WTC11 (cell line): ENCODE results near the gene EHBP1L1.

ENCODE experiments used
- GABPB1 ChIP-seq: sonication (generic); formaldehyde crosslinking; IDR thresholded peaks from 2 replicates; pipeline ENCODE4 v1.8.1; 2023; ENCODE audit warnings: mild to moderate bottlenecking, missing genetic modification reagents
- JUN ChIP-seq: sonication (generic); formaldehyde crosslinking; IDR thresholded peaks from 2 replicates; pipeline ENCODE4 v1.8.0; 2023; ENCODE audit warnings: mild to moderate bottlenecking, missing genetic modification reagents
- NFATC4 ChIP-seq: fragments of 250-450 bp; sonication (Bioruptor Pico); IDR thresholded peaks from 2 replicates; pipeline ENCODE4 v1.9.0; 2021; ENCODE audit warnings: mild to moderate bottlenecking
- NR2C2 ChIP-seq: sonication (generic); formaldehyde crosslinking; IDR thresholded peaks from 2 replicates; pipeline ENCODE4 v1.8.0; 2022; ENCODE audit warnings: mild to moderate bottlenecking, missing genetic modification reagents
- NR3C1 ChIP-seq: sonication (generic); formaldehyde crosslinking; conservative IDR thresholded peaks from 2 replicates; pipeline ENCODE4 v1.8.1; 2023; ENCODE audit warnings: low read depth, mild to moderate bottlenecking, missing genetic modification reagents
- RELA ChIP-seq: sonication (generic); formaldehyde crosslinking; IDR thresholded peaks from 2 replicates; pipeline ENCODE4 v1.8.1; 2022; ENCODE audit warnings: missing genetic modification reagents, mild to moderate bottlenecking, borderline replicate concordance
- ZNF232 ChIP-seq: sonication (generic); formaldehyde crosslinking; IDR thresholded peaks from 2 replicates; pipeline ENCODE4 v1.8.0; 2022; ENCODE audit warnings: mild to moderate bottlenecking, missing genetic modification reagents
- ZNF423 ChIP-seq: fragments of 250-450 bp; sonication (Bioruptor Pico); IDR thresholded peaks from 2 replicates; pipeline ENCODE4 v2.1.2; 2022; ENCODE audit warnings: mild to moderate bottlenecking, moderate library complexity
- TF ChIP-seq, protein P1 (sequence below): fragments of 200-600 bp; IDR thresholded peaks from 2 replicates; pipeline ENCODE4 v1.8.0; 2022; ENCODE audit warnings: antibody characterized with exemption
- TF ChIP-seq, protein P2 (sequence below): sonication (generic); formaldehyde crosslinking; IDR thresholded peaks from 2 replicates; pipeline ENCODE4 v1.8.0; 2022; ENCODE audit warnings: mild to moderate bottlenecking, missing genetic modification reagents
- TF ChIP-seq, protein P3 (sequence below): sonication (generic); formaldehyde crosslinking; IDR thresholded peaks from 2 replicates; pipeline ENCODE4 v1.8.1; 2023; ENCODE audit warnings: mild to moderate bottlenecking, missing genetic modification reagents
- TF ChIP-seq, protein P4 (sequence below): sonication (generic); formaldehyde crosslinking; IDR thresholded peaks from 2 replicates; pipeline ENCODE4 v1.8.1; 2023; ENCODE audit warnings: mild to moderate bottlenecking, missing genetic modification reagents, moderate library complexity
- TF ChIP-seq, protein P5 (sequence below): fragments of 250-450 bp; sonication (Bioruptor Pico); conservative IDR thresholded peaks from 2 replicates; pipeline ENCODE4 v1.9.0; 2021; ENCODE audit warnings: mild to moderate bottlenecking

DNA sequence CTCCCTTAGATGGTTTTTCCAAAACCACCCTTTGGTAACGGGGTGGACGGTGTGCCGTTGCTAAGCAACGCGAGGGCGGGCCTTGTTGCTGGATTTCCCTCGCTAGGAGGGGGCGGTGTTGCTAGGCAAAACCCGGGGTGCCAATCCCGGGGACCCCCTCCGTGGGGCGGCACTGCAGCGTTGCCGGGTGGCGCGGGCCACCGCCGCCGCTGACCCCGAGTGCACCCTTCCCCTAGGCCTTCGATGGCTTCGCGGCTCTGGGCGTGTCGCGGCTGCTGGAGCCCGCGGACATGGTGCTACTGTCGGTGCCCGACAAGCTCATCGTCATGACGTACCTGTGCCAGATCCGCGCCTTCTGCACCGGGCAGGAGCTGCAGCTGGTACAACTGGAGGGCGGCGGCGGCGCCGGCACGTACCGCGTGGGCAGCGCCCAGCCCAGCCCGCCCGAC lies 8.9 kb downstream of the EHBP1L1 start:
- TF ChIP-seq JUN (no peak), RELA (CRISPR knock-in tag) (no peak), NR3C1 (CRISPR knock-in tag) (no peak), GABPB1 (CRISPR knock-in tag) (no peak), NFATC4 (CRISPR knock-in tag) (no peak), NR2C2 (CRISPR knock-in tag) (no peak), ZNF232 (no peak), ZNF423 (CRISPR knock-in tag) (no peak)
- TF ChIP-seq, protein P1, sequence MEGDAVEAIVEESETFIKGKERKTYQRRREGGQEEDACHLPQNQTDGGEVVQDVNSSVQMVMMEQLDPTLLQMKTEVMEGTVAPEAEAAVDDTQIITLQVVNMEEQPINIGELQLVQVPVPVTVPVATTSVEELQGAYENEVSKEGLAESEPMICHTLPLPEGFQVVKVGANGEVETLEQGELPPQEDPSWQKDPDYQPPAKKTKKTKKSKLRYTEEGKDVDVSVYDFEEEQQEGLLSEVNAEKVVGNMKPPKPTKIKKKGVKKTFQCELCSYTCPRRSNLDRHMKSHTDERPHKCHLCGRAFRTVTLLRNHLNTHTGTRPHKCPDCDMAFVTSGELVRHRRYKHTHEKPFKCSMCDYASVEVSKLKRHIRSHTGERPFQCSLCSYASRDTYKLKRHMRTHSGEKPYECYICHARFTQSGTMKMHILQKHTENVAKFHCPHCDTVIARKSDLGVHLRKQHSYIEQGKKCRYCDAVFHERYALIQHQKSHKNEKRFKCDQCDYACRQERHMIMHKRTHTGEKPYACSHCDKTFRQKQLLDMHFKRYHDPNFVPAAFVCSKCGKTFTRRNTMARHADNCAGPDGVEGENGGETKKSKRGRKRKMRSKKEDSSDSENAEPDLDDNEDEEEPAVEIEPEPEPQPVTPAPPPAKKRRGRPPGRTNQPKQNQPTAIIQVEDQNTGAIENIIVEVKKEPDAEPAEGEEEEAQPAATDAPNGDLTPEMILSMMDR = no peak
- TF ChIP-seq, protein P2, sequence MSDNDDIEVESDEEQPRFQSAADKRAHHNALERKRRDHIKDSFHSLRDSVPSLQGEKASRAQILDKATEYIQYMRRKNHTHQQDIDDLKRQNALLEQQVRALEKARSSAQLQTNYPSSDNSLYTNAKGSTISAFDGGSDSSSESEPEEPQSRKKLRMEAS = no peak
- TF ChIP-seq, protein P3, sequence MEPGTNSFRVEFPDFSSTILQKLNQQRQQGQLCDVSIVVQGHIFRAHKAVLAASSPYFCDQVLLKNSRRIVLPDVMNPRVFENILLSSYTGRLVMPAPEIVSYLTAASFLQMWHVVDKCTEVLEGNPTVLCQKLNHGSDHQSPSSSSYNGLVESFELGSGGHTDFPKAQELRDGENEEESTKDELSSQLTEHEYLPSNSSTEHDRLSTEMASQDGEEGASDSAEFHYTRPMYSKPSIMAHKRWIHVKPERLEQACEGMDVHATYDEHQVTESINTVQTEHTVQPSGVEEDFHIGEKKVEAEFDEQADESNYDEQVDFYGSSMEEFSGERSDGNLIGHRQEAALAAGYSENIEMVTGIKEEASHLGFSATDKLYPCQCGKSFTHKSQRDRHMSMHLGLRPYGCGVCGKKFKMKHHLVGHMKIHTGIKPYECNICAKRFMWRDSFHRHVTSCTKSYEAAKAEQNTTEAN = no peak
- TF ChIP-seq, protein P4, sequence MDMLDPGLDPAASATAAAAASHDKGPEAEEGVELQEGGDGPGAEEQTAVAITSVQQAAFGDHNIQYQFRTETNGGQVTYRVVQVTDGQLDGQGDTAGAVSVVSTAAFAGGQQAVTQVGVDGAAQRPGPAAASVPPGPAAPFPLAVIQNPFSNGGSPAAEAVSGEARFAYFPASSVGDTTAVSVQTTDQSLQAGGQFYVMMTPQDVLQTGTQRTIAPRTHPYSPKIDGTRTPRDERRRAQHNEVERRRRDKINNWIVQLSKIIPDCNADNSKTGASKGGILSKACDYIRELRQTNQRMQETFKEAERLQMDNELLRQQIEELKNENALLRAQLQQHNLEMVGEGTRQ = no peak
- TF ChIP-seq, protein P5, sequence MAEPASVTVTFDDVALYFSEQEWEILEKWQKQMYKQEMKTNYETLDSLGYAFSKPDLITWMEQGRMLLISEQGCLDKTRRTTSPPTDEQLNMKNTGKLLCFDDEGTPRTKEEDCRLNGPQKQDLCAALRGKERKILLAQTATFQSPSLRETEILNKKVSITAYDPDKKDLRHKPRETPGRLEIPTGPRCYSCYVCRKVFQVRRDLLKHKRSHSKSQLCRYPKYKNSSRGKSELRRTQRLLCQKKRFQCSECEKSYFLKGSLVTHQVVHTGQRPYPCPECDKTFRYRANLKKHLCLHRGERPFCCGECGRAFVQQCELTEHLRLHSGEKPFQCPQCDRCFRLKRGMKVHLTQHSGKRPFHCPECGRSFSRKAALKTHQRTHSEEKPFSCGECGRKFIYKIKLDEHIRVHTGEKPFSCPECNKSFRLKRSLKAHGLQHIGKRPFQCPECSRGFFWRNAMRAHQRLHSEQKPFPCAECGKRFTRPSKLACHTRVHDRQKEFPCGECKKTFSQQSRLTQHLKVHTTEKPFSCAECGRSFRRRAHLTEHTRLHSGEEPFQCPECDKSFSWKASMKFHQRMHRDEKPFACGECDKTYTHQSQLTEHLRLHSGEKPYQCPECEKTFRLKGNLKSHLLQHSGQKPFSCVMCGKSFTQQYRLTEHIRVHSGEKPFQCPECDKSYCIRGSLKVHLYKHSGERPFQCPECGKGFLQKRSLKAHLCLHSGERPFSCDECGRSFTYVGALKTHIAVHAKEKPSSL (CRISPR knock-in tag) = no peak
